Neural cell (in vitro differentiated cells): Measurements from ENCODE around the gene SKIL.

ENCODE experiments used
- CTCF ChIP-seq: fragments of 450-650 bp; IDR thresholded peaks from 2 replicates; pipeline ENCODE4 v1.5.1; 2014; ENCODE audit warnings: antibody characterized with exemption, mild to moderate bottlenecking, moderate library complexity; ENCODE audit not compliant: poor library complexity, severe bottlenecking
- EZH2 ChIP-seq: fragments of 200-600, 300-800 bp; shearing (Covaris generic), sonication (generic); IDR thresholded peaks from 2 replicates; pipeline ENCODE4 v1.6.1; 2014; ENCODE audit warnings: antibody characterized with exemption, low read length, borderline replicate concordance, mild to moderate bottlenecking; ENCODE audit not compliant: insufficient read depth, poor library complexity, severe bottlenecking
- POLR2AphosphoS5 ChIP-seq: IDR thresholded peaks from 2 replicates; pipeline ENCODE4 v1.6.1; 2012
- RAD21 ChIP-seq: fragments of 450-650 bp; conservative IDR thresholded peaks from 2 replicates; pipeline ENCODE4 v1.6.1; 2014; ENCODE audit warnings: antibody characterized with exemption, mild to moderate bottlenecking, moderate library complexity

GRCh38 chr3:170324962-170325361, 32.6 kb upstream of the SKIL start:
- TF ChIP-seq EZH2 (no peak), POLR2AphosphoS5 (no peak), CTCF (no peak), RAD21 (no peak)
